Smooth muscle cell (in vitro differentiated cells): Measurements from ENCODE around the gene MGAT5. TPM values are rescaled to one million over a fixed set of nuclear protein-coding genes. Genes with fewer than 3 reads are reported as not detected.

Source experiments
- DNase-seq: peaks from one replicate; lab custom pipeline; 2025; ENCODE audit not compliant: unreplicated experiment; lab: John Stamatoyannopoulos, UW
- H2AFZ ChIP-seq: fragments of 200-600 bp; sonication (generic); 2 replicates; pipeline ENCODE4 v1.6.0; 2016; ENCODE audit warnings: antibody characterized with exemption, low read depth, mild to moderate bottlenecking
- H3F3A ChIP-seq: fragments of 200-600 bp; sonication (generic); 2 replicates; pipeline ENCODE4 v1.6.0; 2017; ENCODE audit warnings: antibody characterized with exemption, low read depth
- H3K27ac ChIP-seq: fragments of 200-600 bp; sonication (generic); 2 replicates; pipeline ENCODE4 v1.5.1; 2016; ENCODE audit warnings: low read depth, mild to moderate bottlenecking
- H3K27me3 ChIP-seq: fragments of 200-600 bp; sonication (generic); 2 replicates; pipeline ENCODE4 v1.6.1; 2016; ENCODE audit warnings: low read depth, mild to moderate bottlenecking
- H3K36me3 ChIP-seq: fragments of 200-600 bp; sonication (generic); 2 replicates; pipeline ENCODE4 v1.5.1; 2016; ENCODE audit warnings: low read depth
- H3K4me1 ChIP-seq: fragments of 200-600 bp; sonication (generic); 2 replicates; pipeline ENCODE4 v1.5.1; 2016; ENCODE audit warnings: low read depth
- H3K4me2 ChIP-seq: fragments of 200-600 bp; sonication (generic); 2 replicates; pipeline ENCODE4 v1.6.0; 2016; ENCODE audit warnings: mild to moderate bottlenecking
- H3K4me3 ChIP-seq: fragments of 200-600 bp; sonication (generic); 2 replicates; pipeline ENCODE4 v1.5.1; 2016; ENCODE audit warnings: mild to moderate bottlenecking
- H3K79me2 ChIP-seq: fragments of 200-600 bp; sonication (generic); 2 replicates; pipeline ENCODE4 v1.6.0; 2016; ENCODE audit warnings: low read depth, mild to moderate bottlenecking
- H3K9ac ChIP-seq: fragments of 200-600 bp; sonication (generic); 2 replicates; pipeline ENCODE4 v1.6.0; 2016; ENCODE audit warnings: low read depth
- H3K9me3 ChIP-seq: fragments of 200-600 bp; sonication (generic); replicated peaks from 2 replicates; pipeline ENCODE4 v1.5.1; 2016; ENCODE audit warnings: low read depth
- H4K20me1 ChIP-seq: fragments of 200-600 bp; sonication (generic); 2 replicates; pipeline ENCODE4 v1.6.0; 2016; ENCODE audit warnings: low read depth
- CTCF ChIP-seq: fragments of 200-600 bp; sonication (generic); IDR thresholded peaks from 2 replicates; pipeline ENCODE4 v1.5.1; 2017; ENCODE audit warnings: borderline replicate concordance, mild to moderate bottlenecking, antibody characterized with exemption; ENCODE audit not compliant: insufficient read depth, poor library complexity, severe bottlenecking
- WGBS: methylation state at CpG from one replicate; pipeline ENCODE4 v1.1.7; 2016; ENCODE audit warnings: low lambda C conversion rate; 5-methylcytosine and 5-hydroxymethylcytosine counted together
- polyA plus RNA-seq: library from polyadenylated mRNA; unstranded; fragments of >200 nt; fragmentation: Nextera tagmentation; extraction: Ambion mirVana; gene quantifications from 2 replicates; pipeline ENCODE4 v1.2.1, GENCODE V29; 2016
- total RNA-seq: library from RNA; depleted of rRNA; stranded (reverse); fragments of >200 nt; gene quantifications from 2 replicates; pipeline ENCODE4 v1.2.3, GENCODE V29; 2014

Gene MGAT5
- total and polyA plus RNA-seq, 2 experiments from 2014 or later: 4.5 to 33.8 TPM

GRCh38 chr2:134453476-134453875 is 199.6 kb downstream of the MGAT5 start:
- Histone ChIP-seq H3F3A (no peaks in the 10 kb centered on the region), H3K4me1 (no peaks in the 10 kb centered on the region), H3K79me2 (no peaks in the 10 kb centered on the region), H4K20me1 (peaks cover 3% of the 10 kb centered on the region), H3K4me2 (no peak overlapping the region), H3K27me3 (no peaks in the 10 kb centered on the region), H3K9me3 (no peaks in the 10 kb centered on the region), H3K9ac (no peak overlapping the region), H3K36me3 (no peaks in the 10 kb centered on the region), H2AFZ (no peak overlapping the region), H3K27ac (no peak overlapping the region), H3K4me3 (no peak overlapping the region)
- 91% methylated on average over 4 of the region's 4 CpGs for WGBS
- no peak for DNase-seq
- TF ChIP-seq CTCF: no peak

- Histone ChIP-seq H3K27me3 (no peaks in the 10 kb centered on the region), H3K4me1 (no peaks in the 10 kb centered on the region), H3K4me2 (no peak overlapping the region), H3F3A (no peaks in the 10 kb centered on the region), H3K27ac (no peak overlapping the region), H2AFZ (no peak overlapping the region), H3K9me3 (no peaks in the 10 kb centered on the region), H3K79me2 (no peaks in the 10 kb centered on the region), H4K20me1 (peaks cover 3% of the 10 kb centered on the region), H3K4me3 (no peak overlapping the region), H3K9ac (no peak overlapping the region), H3K36me3 (no peaks in the 10 kb centered on the region)
- no peak for DNase-seq
- 90% methylated on average over 10 of the region's 10 CpGs for WGBS
- TF ChIP-seq CTCF: no peak
Measured at GRCh38 chr2:134453973-134454372, 200.1 kb downstream of the MGAT5 start.

- 81% methylated on average over 8 of the region's 8 CpGs for WGBS
- H3K27ac ChIP-seq: no peak overlapping the region
- no peaks in the 10 kb centered on the region for H3K36me3 ChIP-seq
- H3K27me3 ChIP-seq: no peaks in the 10 kb centered on the region
- H3K9ac ChIP-seq: no peak overlapping the region
- H3K4me2 ChIP-seq: no peak overlapping the region
- no peaks in the 10 kb centered on the region for H3K9me3 ChIP-seq
- H3F3A ChIP-seq: no peaks in the 10 kb centered on the region
- H3K4me3 ChIP-seq: no peak overlapping the region
- no peak for TF ChIP-seq CTCF
- no peaks in the 10 kb centered on the region for H3K79me2 ChIP-seq
- H4K20me1 ChIP-seq: peaks cover 3% of the 10 kb centered on the region
- no peak for DNase-seq
- no peak overlapping the region for H2AFZ ChIP-seq
- no peaks in the 10 kb centered on the region for H3K4me1 ChIP-seq
Measured at GRCh38 chr2:134454426-134454825, 200.6 kb downstream of the MGAT5 start.

- Histone ChIP-seq H3K36me3 (no peaks in the 10 kb centered on the region), H3K4me2 (no peak overlapping the region), H3K9ac (no peak overlapping the region), H3K4me1 (no peaks in the 10 kb centered on the region), H3K27ac (no peak overlapping the region), H3K9me3 (no peaks in the 10 kb centered on the region), H4K20me1 (peaks cover 3% of the 10 kb centered on the region), H3F3A (no peaks in the 10 kb centered on the region), H3K27me3 (no peaks in the 10 kb centered on the region), H3K79me2 (no peaks in the 10 kb centered on the region), H3K4me3 (no peak overlapping the region), H2AFZ (no peak overlapping the region)
- WGBS: 91% methylated on average over 6 of the region's 6 CpGs
- TF ChIP-seq CTCF: no peak
- DNase-seq: no peak
Measured at GRCh38 chr2:134454931-134455330, 201.1 kb downstream of the MGAT5 start.
